SK-N-SH treated with all-trans-retinoic acid at 6 μM for 48 hours (cell line): ENCODE results near the gene DEFB113.

Experiments
- ATAC-seq: fragments of 200-7000 bp; cut with Tn5 transposase; 3 replicates; pipeline ENCODE4 v1.9.1; 2020; ENCODE audit warnings: mild to moderate bottlenecking, moderate library complexity
- BACH2 ChIP-seq: fragments of 250-450 bp; sonication (Bioruptor Pico); IDR thresholded peaks from 2 replicates; pipeline ENCODE4 v1.9.0; 2021; ENCODE audit warnings: mild to moderate bottlenecking, borderline replicate concordance
- CREB5 ChIP-seq: fragments of 250-450 bp; sonication (Bioruptor Pico); IDR thresholded peaks from 2 replicates; pipeline ENCODE4 v1.5.1; 2020; ENCODE audit warnings: low read depth, mild to moderate bottlenecking, moderate library complexity
- CSRNP3 ChIP-seq: fragments of 250-450 bp; sonication (Bioruptor Pico); IDR thresholded peaks from 2 replicates; pipeline ENCODE4 v1.5.1; 2021; ENCODE audit warnings: mild to moderate bottlenecking, moderate library complexity
- ESRRG ChIP-seq: fragments of 250-450 bp; sonication (Bioruptor Pico); IDR thresholded peaks from 2 replicates; pipeline ENCODE4 v1.6.1; 2021; ENCODE audit warnings: mild to moderate bottlenecking
- GLIS3 ChIP-seq: fragments of 250-450 bp; sonication (Bioruptor Pico); IDR thresholded peaks from 2 replicates; pipeline ENCODE4 v1.5.0; 2020; ENCODE audit warnings: mild to moderate bottlenecking, moderate library complexity
- OSR1 ChIP-seq: fragments of 250-450 bp; sonication (Bioruptor Pico); IDR thresholded peaks from 2 replicates; pipeline ENCODE4 v1.8.0; 2022; ENCODE audit warnings: moderate library complexity, mild to moderate bottlenecking, inconsistent platforms
- PATZ1 ChIP-seq: fragments of 250-450 bp; sonication (Bioruptor Pico); IDR thresholded peaks from 2 replicates; pipeline ENCODE4 v1.8.0; 2020; ENCODE audit warnings: mild to moderate bottlenecking, moderate library complexity, borderline replicate concordance
- POU6F1 ChIP-seq: fragments of 250-450 bp; sonication (Bioruptor Pico); IDR thresholded peaks from 2 replicates; pipeline ENCODE4 v1.8.0; 2021; ENCODE audit warnings: low read depth, mild to moderate bottlenecking, moderate library complexity, borderline replicate concordance
- RARB ChIP-seq: fragments of 250-450 bp; sonication (Bioruptor Pico); IDR thresholded peaks from 2 replicates; pipeline ENCODE4 v1.8.0; 2021; ENCODE audit warnings: mild to moderate bottlenecking, moderate library complexity
- TCF4 ChIP-seq: fragments of 250-450 bp; sonication (Bioruptor Pico); IDR thresholded peaks from 2 replicates; pipeline ENCODE4 v1.8.0; 2021; ENCODE audit warnings: mild to moderate bottlenecking, moderate library complexity, borderline replicate concordance
- TSHZ2 ChIP-seq: fragments of 250-450 bp; sonication (Bioruptor Pico); IDR thresholded peaks from 2 replicates; pipeline ENCODE4 v1.5.0; 2020; ENCODE audit warnings: mild to moderate bottlenecking, moderate library complexity
- ZC3H10 ChIP-seq: fragments of 250-450 bp; sonication (Bioruptor Pico); IDR thresholded peaks from 2 replicates; pipeline ENCODE4 v1.5.1; 2021; ENCODE audit warnings: mild to moderate bottlenecking, moderate library complexity
- ZFP3 ChIP-seq: fragments of 250-450 bp; sonication (Bioruptor Pico); IDR thresholded peaks from 2 replicates; pipeline ENCODE4 v1.5.0; 2020; ENCODE audit warnings: mild to moderate bottlenecking, moderate library complexity
- ZFP30 ChIP-seq: fragments of 450-650 bp; formaldehyde crosslinking; IDR thresholded peaks from 2 replicates; pipeline ENCODE4 v1.5.0; 2022; ENCODE audit warnings: mild to moderate bottlenecking, moderate library complexity
- ZNF565 ChIP-seq: fragments of 450-650 bp; formaldehyde crosslinking; conservative IDR thresholded peaks from 2 replicates; pipeline ENCODE4 v1.5.0; 2020; ENCODE audit warnings: low read depth, mild to moderate bottlenecking, moderate library complexity
- ZNF70 ChIP-seq: fragments of 450-650 bp; formaldehyde crosslinking; IDR thresholded peaks from 2 replicates; pipeline ENCODE4 v1.5.0; 2020; ENCODE audit warnings: mild to moderate bottlenecking, moderate library complexity

Gene DEFB113

GRCh38 chr6:49935387-49935786 lies 34.0 kb downstream of the DEFB113 start:
- ATAC-seq, result no peak
- no peak for TF ChIP-seq GLIS3 (CRISPR knock-in tag)
- TF ChIP-seq TSHZ2 (CRISPR knock-in tag), result no peak
- no peak for TF ChIP-seq ZFP30 (CRISPR knock-in tag)
- TF ChIP-seq ESRRG (CRISPR knock-in tag), result no peak
- TF ChIP-seq OSR1 (CRISPR knock-in tag), result no peak
- no peak for TF ChIP-seq ZNF565 (CRISPR knock-in tag)
- TF ChIP-seq ZFP3, result no peak
- no peak for TF ChIP-seq CSRNP3
- TF ChIP-seq TCF4 (CRISPR knock-in tag), result no peak
- TF ChIP-seq POU6F1, result no peak
- TF ChIP-seq ZC3H10, result no peak
- no peak for TF ChIP-seq CREB5 (CRISPR knock-in tag)
- TF ChIP-seq BACH2 (CRISPR knock-in tag), result no peak
- no peak for TF ChIP-seq RARB (CRISPR knock-in tag)

- ATAC-seq, result no peak
- TF ChIP-seq OSR1 (CRISPR knock-in tag), result no peak
- TF ChIP-seq ZNF70, result no peak
- TF ChIP-seq POU6F1, result no peak
- no peak for TF ChIP-seq TSHZ2 (CRISPR knock-in tag)
- TF ChIP-seq ZFP30 (CRISPR knock-in tag), result no peak
- no peak for TF ChIP-seq GLIS3 (CRISPR knock-in tag)
- TF ChIP-seq CREB5 (CRISPR knock-in tag), result no peak
- TF ChIP-seq CSRNP3, result no peak
- no peak for TF ChIP-seq ESRRG (CRISPR knock-in tag)
- no peak for TF ChIP-seq PATZ1 (CRISPR knock-in tag)
Measured at GRCh38 chr6:49934770-49935169, 34.7 kb downstream of the DEFB113 start.
